Cardiac fibroblast (primary cell): ENCODE data around the gene LRMDA.
A peak's percentile ranks its signal among the peaks of the same experiment; 100 is the strongest.

Source experiments
- DNase-seq, 2 donors: peaks; one replicate each; pipeline versions ENCODE4 v3.0.0 to v3.0.0-alpha.2; 2010; ENCODE audit warnings: low read depth in 2 of 2
- H3K4me3 ChIP-seq, 2 donors: replicated peaks in 1 of 2; 1 replicate in 1 of 2; 2 replicates in 1 of 2; pipeline ENCODE4 v1.5.1; 2011; ENCODE audit warnings: low read depth in 2 of 2, low read length in 2 of 2, mild to moderate bottlenecking in 2 of 2, moderate library complexity in 1 of 2
- CTCF ChIP-seq: IDR thresholded peaks from one replicate; pipeline ENCODE4 v1.5.1; 2011; ENCODE audit warnings: low read depth, mild to moderate bottlenecking, low read length, inconsistent platforms

Gene LRMDA

GRCh38 chr10:75470901-75471300 is 39.5 kb downstream of the LRMDA start:
- H3K4me3 ChIP-seq, result no peak overlapping the region
- peak in 1 of 2 donors; percentile 24 for DNase-seq
- TF ChIP-seq CTCF, result no peak

- TF ChIP-seq CTCF, result no peak
- no peak overlapping the region for H3K4me3 ChIP-seq
- no peak for DNase-seq
Observed at GRCh38 chr10:75472685-75473084, 41.3 kb downstream of the LRMDA start.

GRCh38 chr10:75474106-75474505 is 42.7 kb downstream of the LRMDA start:
- DNase-seq, result no peak
- no peak for TF ChIP-seq CTCF
- no peak overlapping the region for H3K4me3 ChIP-seq

- TF ChIP-seq CTCF, result no peak
- no peak overlapping the region for H3K4me3 ChIP-seq
- peak in 1 of 2 donors; percentile 66 for DNase-seq
Observed at GRCh38 chr10:75475460-75476182, 44.2 kb downstream of the LRMDA start.

GRCh38 chr10:75476569-75476968 is 45.1 kb downstream of the LRMDA start:
- DNase-seq, result no peak
- no peak overlapping the region for H3K4me3 ChIP-seq
- TF ChIP-seq CTCF, result no peak

GRCh38 chr10:75476985-75477384 is 45.6 kb downstream of the LRMDA start:
- TF ChIP-seq CTCF, result no peak
- no peak for DNase-seq
- no peak overlapping the region for H3K4me3 ChIP-seq

- DNase-seq, result no peak
- no peak for TF ChIP-seq CTCF
- no peak overlapping the region for H3K4me3 ChIP-seq
Observed at GRCh38 chr10:75477680-75478079, 46.3 kb downstream of the LRMDA start.
